Measurements from ENCODE around the gene GUK1. TPM values are rescaled to one million over a fixed set of nuclear protein-coding genes. Genes with fewer than 3 reads are reported as not detected.

GUK1 gene
- total RNA-seq, 1 donor from 2014 or later, result 143 TPM

DNA sequence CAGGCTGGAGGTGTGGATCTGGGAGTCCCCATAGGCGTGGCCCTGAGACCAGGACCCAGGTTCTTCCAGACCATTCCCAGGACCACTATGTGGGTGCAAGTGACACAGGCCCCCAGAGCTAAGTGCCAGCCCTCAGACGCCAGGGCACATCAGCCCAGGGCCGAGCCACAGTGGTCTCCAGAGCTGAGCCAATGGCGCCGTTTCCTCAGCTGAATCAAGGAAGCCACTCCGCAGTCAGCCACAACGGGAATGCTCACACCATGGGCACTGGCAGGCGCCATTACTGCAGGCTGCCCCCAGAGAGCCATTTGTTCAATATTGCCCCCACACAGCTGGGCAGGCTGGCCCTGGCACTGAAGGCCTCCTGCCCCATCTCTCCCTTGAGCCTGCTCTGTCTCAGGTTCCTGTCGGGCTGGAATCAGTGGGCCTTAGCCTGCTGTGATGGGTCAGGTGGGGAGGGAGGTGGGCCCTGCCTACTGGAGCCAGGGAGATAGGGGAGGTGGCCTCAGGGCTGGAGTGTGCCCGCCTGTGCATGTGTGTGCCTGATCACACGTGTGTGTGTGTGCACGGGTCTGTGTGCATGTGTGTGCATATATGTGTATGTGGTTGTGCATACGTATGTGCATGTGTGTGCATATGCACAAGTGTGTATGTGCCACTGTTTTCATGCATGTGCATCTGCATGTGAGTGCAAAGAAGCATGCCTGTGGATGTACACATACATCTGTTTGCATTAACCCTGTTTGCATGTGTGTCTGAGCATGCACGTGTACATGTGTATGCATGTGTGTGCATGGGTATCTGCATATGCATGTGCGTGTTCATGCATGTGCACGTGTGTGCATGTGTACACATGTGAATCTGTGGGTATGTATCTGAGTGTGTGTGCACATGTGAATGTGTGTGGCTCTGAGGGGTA lies 15.8 kb downstream of the GUK1 start:
- ATAC-seq (ENCODE audit: poor library complexity) (no peak), DNase-seq (peak; percentile 37)
- intact Hi-C loops (cut with DNase I), result no loop called here

DNA sequence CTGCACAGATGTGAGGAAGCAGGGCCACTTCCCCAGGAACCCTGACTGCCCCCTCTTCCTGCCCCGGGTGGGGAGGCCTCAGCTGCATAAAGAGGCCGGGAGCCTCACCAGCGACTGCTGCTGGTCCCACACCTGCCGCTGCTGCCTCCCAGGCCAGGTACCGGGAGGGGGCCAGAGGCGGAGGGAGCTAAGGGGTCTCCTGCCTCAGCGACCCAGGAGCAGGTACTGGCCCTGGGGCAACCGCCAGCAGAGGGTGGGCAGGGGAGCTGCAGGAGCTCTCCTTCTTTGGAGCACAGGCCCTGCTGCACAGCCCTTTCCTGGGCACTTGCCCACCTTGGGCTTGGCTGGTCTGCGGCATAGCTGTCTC lies 16.4 kb downstream of the GUK1 start:
- intact Hi-C loops (cut with DNase I), result no loop called here
- peak; percentile 36 for DNase-seq
- no peak for ATAC-seq (ENCODE audit: poor library complexity)

DNA sequence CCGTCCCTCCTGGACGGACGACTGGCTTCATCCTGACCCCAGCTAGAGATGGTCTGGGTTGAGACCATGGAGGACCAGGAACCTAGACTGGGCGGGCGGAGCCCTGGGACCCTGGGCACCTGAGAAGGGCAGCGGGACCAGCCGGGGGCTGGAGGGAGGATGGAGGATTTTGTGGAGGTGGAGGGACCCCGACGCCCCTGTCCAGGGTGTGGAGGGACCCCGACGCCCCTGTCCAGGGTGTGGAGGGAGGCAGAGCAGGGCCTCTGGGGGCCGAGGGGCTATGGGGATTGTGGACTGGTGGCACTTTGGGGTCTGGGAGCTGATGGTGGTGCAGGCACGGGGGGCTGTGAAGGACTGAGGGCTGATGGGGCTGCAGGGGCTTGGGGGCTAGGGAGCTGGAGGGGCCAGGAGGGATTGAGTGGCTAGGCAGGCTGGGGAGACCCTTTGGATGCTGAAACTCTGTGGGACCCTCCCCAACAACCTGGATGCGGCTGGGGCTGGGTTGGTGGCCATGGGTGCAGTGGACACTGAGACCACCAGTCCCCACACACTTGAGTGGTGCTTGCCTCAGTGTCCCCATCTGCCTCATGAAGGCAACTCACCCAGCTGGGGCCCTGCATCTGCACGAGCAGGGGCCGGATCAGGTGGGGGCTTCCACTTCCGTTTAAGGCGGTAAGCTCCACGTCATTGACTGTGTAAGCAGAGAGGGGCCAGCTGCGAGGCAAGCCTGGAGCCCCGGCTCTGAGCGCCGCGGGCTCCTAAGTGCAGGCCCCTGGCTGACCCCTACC lies 17.1 kb downstream of the GUK1 start:
- intact Hi-C loops (cut with DNase I), result no loop called here
- ATAC-seq (ENCODE audit: poor library complexity), result no peak
- peak; percentile 10 for DNase-seq

DNA sequence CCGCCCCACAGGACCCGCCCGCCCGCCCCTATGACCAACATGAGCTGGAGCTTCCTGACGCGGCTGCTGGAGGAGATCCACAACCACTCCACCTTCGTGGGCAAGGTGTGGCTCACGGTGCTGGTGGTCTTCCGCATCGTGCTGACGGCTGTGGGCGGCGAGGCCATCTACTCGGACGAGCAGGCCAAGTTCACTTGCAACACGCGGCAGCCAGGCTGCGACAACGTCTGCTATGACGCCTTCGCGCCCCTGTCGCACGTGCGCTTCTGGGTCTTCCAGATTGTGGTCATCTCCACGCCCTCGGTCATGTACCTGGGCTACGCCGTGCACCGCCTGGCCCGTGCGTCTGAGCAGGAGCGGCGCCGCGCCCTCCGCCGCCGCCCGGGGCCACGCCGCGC lies 17.6 kb downstream of the GUK1 start:
- intact Hi-C loops (cut with DNase I), result no loop called here
- peak; percentile 22 for DNase-seq
- ATAC-seq (ENCODE audit: poor library complexity), result no peak

DNA sequence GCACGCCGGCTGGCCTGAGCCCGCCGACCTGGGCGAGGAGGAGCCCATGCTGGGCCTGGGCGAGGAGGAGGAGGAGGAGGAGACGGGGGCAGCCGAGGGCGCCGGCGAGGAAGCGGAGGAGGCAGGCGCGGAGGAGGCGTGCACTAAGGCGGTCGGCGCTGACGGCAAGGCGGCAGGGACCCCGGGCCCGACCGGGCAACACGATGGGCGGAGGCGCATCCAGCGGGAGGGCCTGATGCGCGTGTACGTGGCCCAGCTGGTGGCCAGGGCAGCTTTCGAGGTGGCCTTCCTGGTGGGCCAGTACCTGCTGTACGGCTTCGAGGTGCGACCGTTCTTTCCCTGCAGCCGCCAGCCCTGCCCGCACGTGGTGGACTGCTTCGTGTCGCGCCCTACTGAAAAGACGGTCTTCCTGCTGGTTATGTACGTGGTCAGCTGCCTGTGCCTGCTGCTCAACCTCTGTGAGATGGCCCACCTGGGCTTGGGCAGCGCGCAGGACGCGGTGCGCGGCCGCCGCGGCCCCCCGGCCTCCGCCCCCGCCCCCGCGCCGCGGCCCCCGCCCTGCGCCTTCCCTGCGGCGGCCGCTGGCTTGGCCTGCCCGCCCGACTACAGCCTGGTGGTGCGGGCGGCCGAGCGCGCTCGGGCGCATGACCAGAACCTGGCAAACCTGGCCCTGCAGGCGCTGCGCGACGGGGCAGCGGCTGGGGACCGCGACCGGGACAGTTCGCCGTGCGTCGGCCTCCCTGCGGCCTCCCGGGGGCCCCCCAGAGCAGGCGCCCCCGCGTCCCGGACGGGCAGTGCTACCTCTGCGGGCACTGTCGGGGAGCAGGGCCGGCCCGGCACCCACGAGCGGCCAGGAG lies 18.3 kb downstream of the GUK1 start:
- ATAC-seq (ENCODE audit: poor library complexity) (no peak), DNase-seq (peak; percentile 35)
- intact Hi-C loops (cut with DNase I), result no loop called here

DNA sequence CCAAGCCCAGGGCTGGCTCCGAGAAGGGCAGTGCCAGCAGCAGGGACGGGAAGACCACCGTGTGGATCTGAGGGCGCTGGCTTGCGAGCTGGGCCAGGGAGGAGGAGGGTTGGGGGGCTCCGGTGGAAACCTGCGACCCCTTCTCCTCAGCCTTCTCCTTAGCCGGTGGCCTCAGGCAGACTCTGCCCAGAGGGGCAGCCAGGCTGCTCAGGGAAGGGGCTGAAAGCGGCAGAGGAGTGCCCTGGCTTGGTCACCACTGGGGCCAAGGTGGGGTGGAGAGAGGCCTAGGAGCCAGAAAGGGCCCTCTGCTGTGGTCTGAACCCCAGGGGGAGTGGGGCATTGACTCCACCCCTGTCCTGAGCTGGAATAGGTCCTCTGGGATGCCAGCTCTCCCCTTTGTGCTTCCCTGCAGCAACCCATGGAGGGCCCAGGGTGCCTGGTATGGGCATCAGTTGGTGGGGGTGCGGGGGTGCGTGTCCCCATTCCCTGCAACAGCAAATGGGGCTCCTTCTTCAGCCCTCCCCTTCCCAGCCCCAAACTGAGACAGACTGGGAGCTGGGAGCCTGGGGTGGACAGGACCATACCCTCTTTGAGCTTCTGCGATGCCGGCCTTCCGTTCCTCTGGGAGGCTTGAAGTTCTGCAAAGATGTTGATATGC lies 19.1 kb downstream of the GUK1 start:
- DNase-seq, result no peak
- intact Hi-C loops (cut with DNase I), result no loop called here
- no peak for ATAC-seq (ENCODE audit: poor library complexity)

DNA sequence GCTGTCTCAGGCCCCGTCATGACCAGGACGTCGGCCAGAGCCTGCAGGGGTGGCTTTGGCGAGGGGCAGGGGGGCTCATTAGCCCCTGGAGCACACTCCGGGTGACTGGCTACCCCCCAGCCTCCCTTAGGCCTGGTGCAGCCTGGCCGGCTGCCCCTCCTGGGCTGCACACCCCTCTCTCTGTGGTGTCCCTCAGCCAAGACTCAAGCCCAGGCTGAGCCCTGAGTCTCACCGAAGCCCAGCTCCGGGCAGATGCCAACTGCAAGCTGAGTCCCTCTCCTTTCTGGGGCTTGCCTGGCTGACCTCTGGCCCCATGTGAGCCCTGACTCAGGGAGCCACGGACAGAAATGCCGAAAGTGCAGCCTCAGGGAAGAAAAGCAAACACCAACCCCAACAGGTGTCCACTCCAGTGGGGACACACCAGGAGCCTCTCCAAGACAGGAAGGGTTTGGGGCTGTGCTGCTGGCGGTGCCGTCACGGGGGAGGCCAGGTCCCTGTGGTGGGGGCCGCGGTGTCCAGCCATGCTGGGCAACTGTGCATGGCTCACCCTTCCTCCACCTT lies 20.2 kb downstream of the GUK1 start:
- no peak for ATAC-seq (ENCODE audit: poor library complexity)
- DNase-seq, result no peak
- intact Hi-C loops (cut with DNase I), result no loop called here

DNA sequence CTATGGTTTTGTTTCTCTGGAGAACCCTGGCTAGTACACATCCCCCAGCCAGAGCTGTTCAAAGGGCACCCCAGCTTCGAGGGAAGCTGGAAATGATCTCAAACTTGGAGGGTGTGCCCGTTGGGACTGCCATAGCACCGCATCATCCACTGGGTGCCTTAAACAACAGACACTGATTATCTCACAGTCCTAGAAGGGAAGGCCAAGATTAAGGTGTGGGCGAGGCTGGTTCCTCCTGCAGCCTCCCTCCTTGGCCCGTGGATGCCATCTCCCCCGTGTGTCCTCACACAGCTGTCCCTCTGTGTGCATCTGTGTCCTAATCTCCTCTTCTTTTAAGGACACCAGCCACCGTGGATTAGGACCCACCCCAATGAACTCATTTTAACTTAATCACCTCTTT lies 21.3 kb downstream of the GUK1 start:
- intact Hi-C loops (cut with DNase I), result no loop called here
- DNase-seq (no peak), ATAC-seq (ENCODE audit: poor library complexity) (no peak)

DNA sequence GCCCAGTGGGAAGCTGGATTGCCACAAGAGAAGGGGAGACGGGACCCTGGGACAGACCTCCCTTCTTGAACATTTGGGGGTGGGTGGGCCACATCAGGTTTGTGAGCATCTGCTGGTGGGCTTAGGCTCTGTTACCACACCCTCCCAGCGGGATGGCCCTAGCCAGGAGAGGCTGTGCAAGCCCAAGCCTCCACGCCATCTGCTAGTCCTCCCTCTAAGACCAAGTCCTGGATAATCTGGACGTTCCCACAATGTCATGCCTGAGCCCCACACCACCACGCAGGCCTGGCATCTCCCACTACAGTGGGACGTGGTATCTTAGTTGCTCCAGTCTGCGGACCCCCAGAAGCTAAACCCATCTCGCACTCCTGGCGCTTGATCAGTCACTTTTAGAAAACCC lies 21.8 kb downstream of the GUK1 start:
- no peak for DNase-seq

DNA sequence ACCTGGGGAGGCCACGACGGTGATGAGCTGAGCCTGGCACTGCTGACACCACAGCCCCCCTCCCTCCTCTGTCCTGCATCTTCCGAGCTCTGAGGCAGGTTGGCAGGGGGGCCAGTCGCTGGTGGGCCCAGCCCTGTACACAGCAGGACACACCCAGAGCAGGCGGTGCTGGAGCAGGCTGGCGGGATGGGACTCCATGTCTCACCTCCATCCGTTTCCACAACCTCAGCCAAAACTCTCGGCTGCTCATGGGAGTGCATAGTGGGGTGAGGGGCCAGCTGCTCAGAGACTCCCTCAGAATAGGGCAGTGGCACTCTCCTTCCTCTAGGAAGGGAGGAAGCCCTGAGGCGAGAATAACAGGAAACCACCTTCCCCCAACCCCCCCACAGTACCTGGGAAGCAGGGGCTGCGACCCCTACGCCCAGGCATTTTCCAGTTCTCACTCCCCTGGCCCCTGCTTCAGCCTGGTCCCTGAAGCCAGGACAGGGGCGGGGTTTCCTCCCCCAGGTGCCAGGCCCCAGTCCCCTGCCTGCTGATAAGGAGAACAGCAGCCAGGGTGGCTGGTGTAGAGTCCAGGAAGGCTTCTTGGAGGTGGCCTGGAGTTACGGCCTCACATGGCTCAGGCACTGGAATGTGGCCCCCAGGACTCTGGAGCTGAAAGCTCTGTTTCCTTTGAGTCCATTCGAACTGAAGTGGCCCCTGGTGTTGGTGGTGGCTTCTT lies 22.4 kb downstream of the GUK1 start:
- DNase-seq, result peak; percentile 73
- ATAC-seq (ENCODE audit: poor library complexity), result no peak
- intact Hi-C loops (cut with DNase I), result no loop called here

More for the DNA sequence above, 21.8 kb downstream of the GUK1 start:
- ATAC-seq (ENCODE audit: poor library complexity), result no peak
- intact Hi-C loops (cut with DNase I), result no loop called here

DNA sequence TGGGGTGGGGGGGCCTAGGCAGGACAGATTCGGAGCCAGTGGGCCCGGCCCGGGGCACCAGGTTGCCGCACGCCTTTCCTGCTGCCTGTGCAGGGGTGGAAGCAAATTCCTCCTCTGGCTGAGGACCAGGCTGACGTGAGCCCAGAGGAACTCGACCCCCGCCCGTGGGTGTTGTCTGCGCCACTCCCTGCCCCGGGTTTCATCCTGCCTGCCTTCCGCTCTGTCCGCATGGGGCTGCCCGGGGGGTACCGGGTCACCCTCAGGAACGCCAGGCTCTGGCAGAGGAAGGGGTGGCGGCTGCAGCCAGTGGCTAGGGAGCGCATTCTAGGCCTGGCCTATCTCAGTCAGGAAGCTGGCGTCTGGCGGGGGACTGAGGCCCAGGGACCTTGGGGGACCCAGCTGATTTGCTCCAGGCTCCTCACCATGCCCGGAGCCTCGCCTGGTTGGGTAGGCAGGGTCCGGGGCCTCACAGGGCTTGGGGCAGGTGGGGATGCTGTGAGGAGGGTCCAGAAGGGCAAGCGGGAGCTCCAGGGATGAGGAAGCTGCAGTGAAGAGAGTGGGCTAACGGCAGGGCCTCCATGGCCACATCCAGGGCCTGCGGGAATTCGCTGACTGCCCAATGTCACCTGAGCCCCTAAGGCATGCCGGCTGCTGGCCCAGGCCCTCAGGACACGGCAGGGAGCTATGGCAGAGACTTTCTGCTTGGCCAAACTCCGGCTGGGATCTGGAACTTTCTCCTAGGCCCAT lies 23.1 kb downstream of the GUK1 start:
- intact Hi-C loops (cut with DNase I), result no loop called here
- no peak for ATAC-seq (ENCODE audit: poor library complexity)
- DNase-seq, result peak; percentile 77

DNA sequence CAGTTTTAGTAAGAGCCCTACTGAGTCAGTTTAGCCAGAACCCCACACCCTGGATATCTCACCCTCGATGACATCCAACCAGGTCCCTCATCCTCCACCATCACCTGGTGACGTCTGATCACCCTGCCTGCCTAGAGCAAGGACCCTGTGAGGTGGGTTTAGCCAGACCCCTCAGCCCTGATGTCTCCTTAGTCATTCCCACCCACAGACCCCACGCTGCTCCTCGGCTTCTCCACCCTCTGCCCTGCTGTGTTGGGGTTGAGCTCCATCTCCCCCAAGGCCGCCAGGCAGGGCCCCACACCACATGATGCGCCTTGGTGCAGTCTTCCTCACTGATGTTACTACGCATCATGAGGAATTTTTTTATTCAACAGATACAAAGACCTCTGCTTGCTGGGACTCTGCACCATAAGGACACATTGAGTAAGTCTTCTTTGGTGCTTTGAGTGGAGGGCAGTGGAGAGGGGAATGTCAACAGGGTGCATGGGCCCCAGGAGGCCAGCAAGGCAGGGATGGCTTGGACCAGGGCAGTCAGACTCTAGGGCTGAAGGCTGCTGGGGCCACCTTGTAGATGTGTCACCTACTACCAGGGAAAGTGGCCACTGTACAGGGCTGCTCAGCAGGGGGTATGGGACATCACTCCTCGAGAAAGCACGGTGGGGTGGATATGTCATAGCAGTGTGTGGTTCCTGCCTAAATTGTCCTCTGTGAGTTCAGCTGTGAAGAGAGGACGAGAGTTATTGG lies 23.9 kb downstream of the GUK1 start:
- ATAC-seq (ENCODE audit: poor library complexity) (no peak), DNase-seq (peak; percentile 40)
- intact Hi-C loops (cut with DNase I), result loop anchor here (2.0 kb wide), 1 partner anchor 23 kb away; the partner anchor contains the start of gene GUK1

DNA sequence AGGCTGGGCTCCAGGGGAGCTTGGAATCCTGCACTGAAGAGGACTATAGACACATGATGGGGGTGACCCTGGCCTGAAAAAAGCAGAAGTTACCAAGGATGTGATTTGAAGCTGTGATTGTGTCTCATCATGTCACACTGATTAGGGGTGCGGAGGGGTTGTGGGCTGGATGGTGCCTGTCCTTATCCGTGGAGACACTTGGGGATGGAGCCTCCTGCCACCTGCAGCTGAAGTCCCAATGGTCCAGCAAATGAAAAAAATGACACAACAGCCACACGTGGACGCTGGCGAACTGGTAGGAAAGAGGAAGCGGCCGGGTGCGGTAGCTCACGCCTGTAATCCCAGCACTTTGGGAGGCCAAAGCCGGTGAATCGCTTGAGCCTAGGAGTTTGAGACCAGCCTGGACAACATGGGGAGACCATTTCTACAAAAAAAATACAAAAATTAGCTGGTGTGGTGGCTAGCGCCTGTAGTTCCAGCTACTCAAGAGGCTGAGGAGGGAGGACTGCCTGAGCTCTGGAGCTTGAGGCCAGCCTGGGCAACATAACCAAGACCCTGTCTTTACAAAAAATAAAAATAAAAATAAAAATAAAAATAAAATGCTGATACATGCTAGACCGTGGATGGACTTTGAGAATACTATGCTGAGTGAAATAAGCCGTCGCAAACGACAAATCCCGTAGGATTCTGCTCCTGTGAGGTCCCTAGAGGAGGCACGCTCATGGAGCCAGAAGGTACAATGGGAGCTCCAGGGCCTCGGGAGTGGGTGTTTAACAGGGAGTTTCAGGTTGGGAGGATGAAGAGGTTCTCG lies 24.7 kb downstream of the GUK1 start:
- DNase-seq (peak; percentile 50), ATAC-seq (ENCODE audit: poor library complexity) (no peak)

DNA sequence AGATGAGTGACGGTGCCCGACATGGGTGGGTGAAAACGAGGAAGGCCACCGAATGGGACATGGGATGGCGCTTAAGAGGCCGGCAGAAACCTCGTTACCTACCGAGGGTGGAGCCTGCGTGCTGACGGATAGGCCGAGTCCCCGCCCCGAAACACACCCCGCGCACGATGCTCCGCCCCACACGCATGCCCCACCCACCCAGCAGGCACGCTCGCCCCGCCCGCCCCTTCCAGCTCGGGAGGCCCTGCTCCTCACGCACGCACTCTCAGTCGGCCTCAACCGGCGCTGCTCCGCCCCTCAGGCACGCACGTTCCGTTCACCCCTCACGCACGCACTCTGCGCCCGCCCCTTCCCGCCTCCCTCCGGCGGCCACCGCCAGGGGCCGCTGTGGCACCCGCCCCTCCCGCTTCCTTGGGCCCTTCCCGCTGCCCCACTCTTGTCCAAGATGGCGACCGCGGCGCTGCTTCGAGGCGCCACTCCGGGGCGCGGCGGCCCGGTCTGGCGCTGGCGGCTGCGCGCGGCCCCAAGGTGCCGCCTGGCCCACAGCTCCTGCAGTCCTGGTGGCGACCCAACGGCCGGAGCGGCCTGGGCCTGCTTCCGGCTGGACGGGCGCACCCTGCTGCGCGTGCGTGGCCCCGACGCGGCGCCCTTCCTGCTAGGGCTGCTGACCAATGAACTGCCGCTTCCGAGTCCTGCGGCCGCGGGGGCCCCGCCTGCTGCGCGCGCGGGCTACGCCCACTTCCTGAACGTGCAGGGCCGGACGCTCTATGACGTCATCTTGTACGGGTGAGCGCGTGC lies 25.5 kb downstream of the GUK1 start, which contains the start of gene IBA57:
IBA57 (plus strand) TSS at position 433 of the 798 bp plus-strand sequence; CDS start at position 446, 13 bp downstream.
- intact Hi-C loops (cut with DNase I), result loop anchor here (2.0 kb wide), 1 partner anchor 25 kb away; the partner anchor contains the start of gene GUK1
- ATAC-seq (ENCODE audit: poor library complexity) (peak; percentile 92), DNase-seq (peak; percentile 100)

More for the DNA sequence above, 24.7 kb downstream of the GUK1 start:
- intact Hi-C loops (cut with DNase I), result loop anchor here (2.0 kb wide), 1 partner anchor 24 kb away; the partner anchor contains the start of gene GUK1

Data from Right ventricle myocardium superior (tissue), 1 donor.